WTC11 (cell line): ENCODE data around the gene ITGB3. TPM values are rescaled to one million over a fixed set of nuclear protein-coding genes. Genes with fewer than 3 reads are reported as not detected.

Source experiments
- ATAC-seq: fragments of 200-7000 bp; cut with Tn5 transposase; 2 replicates; pipeline ENCODE4 v1.10.0; 2021; ENCODE audit warnings: mild to moderate bottlenecking, moderate library complexity
- CTCF ChIA-PET: fragments of 300-600 bp; sonication (Branson Sonifier 250); formaldehyde crosslinking; loops from one replicate; lab custom pipeline; 2021; ENCODE audit warnings: antibody characterized with exemption; lab: Charles Lee
- POLR2A ChIA-PET: fragments of 350-600 bp; sonication (Branson Sonifier 250); formaldehyde crosslinking; loops from one replicate; lab custom pipeline; 2021; ENCODE audit warnings: antibody characterized with exemption; lab: Charles Lee
- DNase-seq: peaks from one replicate; pipeline ENCODE4 v3.0.0; 2021; ENCODE audit warnings: low spot score
- H3K27ac Mint-ChIP-seq: 2 replicates; pipeline ENCODE4 v1.8.0; 2021; ENCODE audit warnings: mixed read lengths
- H3K27me3 Mint-ChIP-seq: 2 replicates; pipeline ENCODE4 v1.8.0; 2021; ENCODE audit warnings: low read depth, mild to moderate bottlenecking, moderate library complexity, mixed read lengths
- H3K36me3 Mint-ChIP-seq: 2 replicates; pipeline ENCODE4 v1.8.0; 2021; ENCODE audit warnings: mixed read lengths
- H3K4me1 Mint-ChIP-seq: 2 replicates; pipeline ENCODE4 v1.8.0; 2022; ENCODE audit warnings: mixed read lengths
- H3K4me3 Mint-ChIP-seq: 2 replicates; pipeline ENCODE4 v1.8.0; 2021; ENCODE audit warnings: mild to moderate bottlenecking, moderate library complexity, mixed read lengths
- H3K9me3 Mint-ChIP-seq: 2 replicates; pipeline ENCODE4 v1.8.0; 2021; ENCODE audit warnings: mixed read lengths
- FOXJ3 ChIP-seq: sonication (generic); formaldehyde crosslinking; IDR thresholded peaks from 2 replicates; pipeline ENCODE4 v1.9.0; 2021; ENCODE audit warnings: missing genetic modification reagents, mild to moderate bottlenecking, borderline replicate concordance
- GABPB1 ChIP-seq: sonication (generic); formaldehyde crosslinking; IDR thresholded peaks from 2 replicates; pipeline ENCODE4 v1.8.1; 2023; ENCODE audit warnings: mild to moderate bottlenecking, missing genetic modification reagents
- JAZF1 ChIP-seq: fragments of 250-450 bp; sonication (Bioruptor Pico); IDR thresholded peaks from 2 replicates; pipeline ENCODE4 v1.9.0; 2021; ENCODE audit warnings: moderate library complexity, mild to moderate bottlenecking, inconsistent platforms
- JUN ChIP-seq: sonication (generic); formaldehyde crosslinking; IDR thresholded peaks from 2 replicates; pipeline ENCODE4 v1.8.0; 2023; ENCODE audit warnings: mild to moderate bottlenecking, missing genetic modification reagents
- MXD4 ChIP-seq: fragments of 250-450 bp; sonication (Bioruptor Pico); IDR thresholded peaks from 2 replicates; pipeline ENCODE4 v1.8.0; 2021; ENCODE audit warnings: mild to moderate bottlenecking, moderate library complexity, borderline replicate concordance
- NR1H2 ChIP-seq: sonication (generic); formaldehyde crosslinking; IDR thresholded peaks from 2 replicates; pipeline ENCODE4 v1.9.0; 2021; ENCODE audit warnings: mild to moderate bottlenecking, moderate library complexity, missing genetic modification reagents
- NR3C1 ChIP-seq: sonication (generic); formaldehyde crosslinking; conservative IDR thresholded peaks from 2 replicates; pipeline ENCODE4 v1.8.1; 2023; ENCODE audit warnings: low read depth, mild to moderate bottlenecking, missing genetic modification reagents
- RELA ChIP-seq: sonication (generic); formaldehyde crosslinking; IDR thresholded peaks from 2 replicates; pipeline ENCODE4 v1.8.1; 2022; ENCODE audit warnings: missing genetic modification reagents, mild to moderate bottlenecking, borderline replicate concordance
- RORB ChIP-seq: fragments of 250-450 bp; sonication (Bioruptor Pico); IDR thresholded peaks from 2 replicates; pipeline ENCODE4 v1.9.0; 2021; ENCODE audit warnings: mild to moderate bottlenecking
- SMAD3 ChIP-seq: sonication (generic); formaldehyde crosslinking; IDR thresholded peaks from 2 replicates; pipeline ENCODE4 v1.8.0; 2022; ENCODE audit warnings: missing genetic modification reagents, mild to moderate bottlenecking, borderline replicate concordance
- TEAD1 ChIP-seq: sonication (generic); formaldehyde crosslinking; IDR thresholded peaks from 2 replicates; pipeline ENCODE4 v1.8.0; 2022; ENCODE audit warnings: mild to moderate bottlenecking, missing genetic modification reagents
- TP53 ChIP-seq: sonication (generic); formaldehyde crosslinking; IDR thresholded peaks from 2 replicates; pipeline ENCODE4 v1.8.1; 2023; ENCODE audit warnings: mild to moderate bottlenecking, missing genetic modification reagents
- ZNF219 ChIP-seq: sonication (generic); formaldehyde crosslinking; IDR thresholded peaks from 2 replicates; pipeline ENCODE4 v1.8.0; 2023; ENCODE audit warnings: missing genetic modification reagents, mild to moderate bottlenecking, borderline replicate concordance
- ZNF263 ChIP-seq: sonication (generic); formaldehyde crosslinking; IDR thresholded peaks from 2 replicates; pipeline ENCODE4 v1.8.1; 2022; ENCODE audit warnings: low read depth, mild to moderate bottlenecking, moderate library complexity, missing genetic modification reagents
- ZNF416 ChIP-seq: fragments of 250-450 bp; sonication (Bioruptor Pico); IDR thresholded peaks from 2 replicates; pipeline ENCODE4 v1.9.0; 2021; ENCODE audit warnings: mild to moderate bottlenecking, inconsistent platforms
- total RNA-seq: library from RNA; stranded (reverse); gene quantifications from 3 replicates; pipeline ENCODE4 v1.2.3, GENCODE V29; 2021
- TF ChIP-seq, protein P1 (sequence below): fragments of 250-450 bp; sonication (Bioruptor Pico); IDR thresholded peaks from 2 replicates; pipeline ENCODE4 v1.9.0; 2021; ENCODE audit warnings: mild to moderate bottlenecking, borderline replicate concordance
- TF ChIP-seq, protein P2 (sequence below): sonication (generic); formaldehyde crosslinking; IDR thresholded peaks from 2 replicates; pipeline ENCODE4 v1.8.1; 2022; ENCODE audit warnings: low read depth, mild to moderate bottlenecking, moderate library complexity, missing genetic modification reagents, borderline replicate concordance
- TF ChIP-seq, protein P3 (sequence below): sonication (generic); formaldehyde crosslinking; IDR thresholded peaks from 2 replicates; pipeline ENCODE4 v1.8.1; 2022; ENCODE audit warnings: missing genetic modification reagents, borderline replicate concordance
- TF ChIP-seq, protein P4 (sequence below): fragments of 200-600 bp; IDR thresholded peaks from 2 replicates; pipeline ENCODE4 v1.8.0; 2022; ENCODE audit warnings: antibody characterized with exemption
- TF ChIP-seq, protein P5 (sequence below): sonication (generic); formaldehyde crosslinking; IDR thresholded peaks from 2 replicates; pipeline ENCODE4 v1.8.0; 2022; ENCODE audit warnings: mild to moderate bottlenecking, missing genetic modification reagents
- TF ChIP-seq, protein P6 (sequence below): fragments of 250-450 bp; sonication (Bioruptor Pico); IDR thresholded peaks from 2 replicates; pipeline ENCODE4 v1.8.0; 2021; ENCODE audit warnings: mild to moderate bottlenecking

The ITGB3 gene
- total RNA-seq, 1 experiment from 2014 or later, result 0.04 TPM

DNA sequence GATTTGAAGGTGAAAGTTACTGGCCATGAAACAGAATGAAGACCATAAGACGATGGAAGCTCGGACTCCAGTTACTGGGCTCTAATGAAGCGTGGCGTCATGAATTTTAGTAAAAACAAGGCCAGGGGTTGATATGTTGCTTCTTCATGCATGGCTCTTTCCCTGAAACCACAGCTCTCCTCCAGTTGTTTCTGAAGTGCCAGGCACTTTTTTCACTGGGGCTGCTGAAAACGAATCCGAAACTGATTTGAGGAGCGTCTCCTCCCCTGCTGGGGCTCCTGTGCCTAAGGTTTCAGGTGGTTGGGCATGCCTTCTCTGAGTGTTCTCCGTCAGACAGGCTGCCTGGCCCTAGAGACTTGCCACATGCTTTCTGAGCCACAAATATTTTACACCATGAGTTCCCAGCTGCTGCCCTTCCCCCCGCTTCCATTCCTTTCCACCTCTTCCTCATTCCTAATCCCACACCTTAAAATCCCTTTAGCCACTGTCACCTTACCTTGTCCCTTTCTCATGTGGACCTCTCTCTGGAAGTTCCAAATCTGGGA lies 48.1 kb upstream of the ITGB3 start:
- H3K36me3 Mint-ChIP-seq, result no peaks in the 10 kb centered on the region
- H3K9me3 Mint-ChIP-seq, result no peaks in the 10 kb centered on the region
- no peak overlapping the region for H3K4me3 Mint-ChIP-seq
- H3K4me1 Mint-ChIP-seq, result peaks cover 21% of the 10 kb centered on the region
- ATAC-seq (peak; percentile 50; the same call in 1 of the 2 replicates), DNase-seq (peak; percentile 26)
- TF ChIP-seq, protein P1, sequence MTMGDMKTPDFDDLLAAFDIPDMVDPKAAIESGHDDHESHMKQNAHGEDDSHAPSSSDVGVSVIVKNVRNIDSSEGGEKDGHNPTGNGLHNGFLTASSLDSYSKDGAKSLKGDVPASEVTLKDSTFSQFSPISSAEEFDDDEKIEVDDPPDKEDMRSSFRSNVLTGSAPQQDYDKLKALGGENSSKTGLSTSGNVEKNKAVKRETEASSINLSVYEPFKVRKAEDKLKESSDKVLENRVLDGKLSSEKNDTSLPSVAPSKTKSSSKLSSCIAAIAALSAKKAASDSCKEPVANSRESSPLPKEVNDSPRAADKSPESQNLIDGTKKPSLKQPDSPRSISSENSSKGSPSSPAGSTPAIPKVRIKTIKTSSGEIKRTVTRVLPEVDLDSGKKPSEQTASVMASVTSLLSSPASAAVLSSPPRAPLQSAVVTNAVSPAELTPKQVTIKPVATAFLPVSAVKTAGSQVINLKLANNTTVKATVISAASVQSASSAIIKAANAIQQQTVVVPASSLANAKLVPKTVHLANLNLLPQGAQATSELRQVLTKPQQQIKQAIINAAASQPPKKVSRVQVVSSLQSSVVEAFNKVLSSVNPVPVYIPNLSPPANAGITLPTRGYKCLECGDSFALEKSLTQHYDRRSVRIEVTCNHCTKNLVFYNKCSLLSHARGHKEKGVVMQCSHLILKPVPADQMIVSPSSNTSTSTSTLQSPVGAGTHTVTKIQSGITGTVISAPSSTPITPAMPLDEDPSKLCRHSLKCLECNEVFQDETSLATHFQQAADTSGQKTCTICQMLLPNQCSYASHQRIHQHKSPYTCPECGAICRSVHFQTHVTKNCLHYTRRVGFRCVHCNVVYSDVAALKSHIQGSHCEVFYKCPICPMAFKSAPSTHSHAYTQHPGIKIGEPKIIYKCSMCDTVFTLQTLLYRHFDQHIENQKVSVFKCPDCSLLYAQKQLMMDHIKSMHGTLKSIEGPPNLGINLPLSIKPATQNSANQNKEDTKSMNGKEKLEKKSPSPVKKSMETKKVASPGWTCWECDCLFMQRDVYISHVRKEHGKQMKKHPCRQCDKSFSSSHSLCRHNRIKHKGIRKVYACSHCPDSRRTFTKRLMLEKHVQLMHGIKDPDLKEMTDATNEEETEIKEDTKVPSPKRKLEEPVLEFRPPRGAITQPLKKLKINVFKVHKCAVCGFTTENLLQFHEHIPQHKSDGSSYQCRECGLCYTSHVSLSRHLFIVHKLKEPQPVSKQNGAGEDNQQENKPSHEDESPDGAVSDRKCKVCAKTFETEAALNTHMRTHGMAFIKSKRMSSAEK (CRISPR knock-in tag), result no peak
- TF ChIP-seq JUN (CRISPR knock-in tag), result no peak
- no peak for TF ChIP-seq RORB (CRISPR knock-in tag)
- TF ChIP-seq, protein P2, sequence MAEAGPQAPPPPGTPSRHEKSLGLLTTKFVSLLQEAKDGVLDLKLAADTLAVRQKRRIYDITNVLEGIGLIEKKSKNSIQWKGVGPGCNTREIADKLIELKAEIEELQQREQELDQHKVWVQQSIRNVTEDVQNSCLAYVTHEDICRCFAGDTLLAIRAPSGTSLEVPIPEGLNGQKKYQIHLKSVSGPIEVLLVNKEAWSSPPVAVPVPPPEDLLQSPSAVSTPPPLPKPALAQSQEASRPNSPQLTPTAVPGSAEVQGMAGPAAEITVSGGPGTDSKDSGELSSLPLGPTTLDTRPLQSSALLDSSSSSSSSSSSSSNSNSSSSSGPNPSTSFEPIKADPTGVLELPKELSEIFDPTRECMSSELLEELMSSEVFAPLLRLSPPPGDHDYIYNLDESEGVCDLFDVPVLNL (CRISPR knock-in tag), result no peak
- no peak for TF ChIP-seq NR3C1 (CRISPR knock-in tag)
- TF ChIP-seq, protein P3, sequence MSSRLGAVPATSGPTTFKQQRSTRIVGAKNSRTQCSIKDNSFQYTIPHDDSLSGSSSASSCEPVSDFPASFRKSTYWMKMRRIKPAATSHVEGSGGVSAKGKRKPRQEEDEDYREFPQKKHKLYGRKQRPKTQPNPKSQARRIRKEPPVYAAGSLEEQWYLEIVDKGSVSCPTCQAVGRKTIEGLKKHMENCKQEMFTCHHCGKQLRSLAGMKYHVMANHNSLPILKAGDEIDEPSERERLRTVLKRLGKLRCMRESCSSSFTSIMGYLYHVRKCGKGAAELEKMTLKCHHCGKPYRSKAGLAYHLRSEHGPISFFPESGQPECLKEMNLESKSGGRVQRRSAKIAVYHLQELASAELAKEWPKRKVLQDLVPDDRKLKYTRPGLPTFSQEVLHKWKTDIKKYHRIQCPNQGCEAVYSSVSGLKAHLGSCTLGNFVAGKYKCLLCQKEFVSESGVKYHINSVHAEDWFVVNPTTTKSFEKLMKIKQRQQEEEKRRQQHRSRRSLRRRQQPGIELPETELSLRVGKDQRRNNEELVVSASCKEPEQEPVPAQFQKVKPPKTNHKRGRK, result no peak
- TF ChIP-seq, protein P4, sequence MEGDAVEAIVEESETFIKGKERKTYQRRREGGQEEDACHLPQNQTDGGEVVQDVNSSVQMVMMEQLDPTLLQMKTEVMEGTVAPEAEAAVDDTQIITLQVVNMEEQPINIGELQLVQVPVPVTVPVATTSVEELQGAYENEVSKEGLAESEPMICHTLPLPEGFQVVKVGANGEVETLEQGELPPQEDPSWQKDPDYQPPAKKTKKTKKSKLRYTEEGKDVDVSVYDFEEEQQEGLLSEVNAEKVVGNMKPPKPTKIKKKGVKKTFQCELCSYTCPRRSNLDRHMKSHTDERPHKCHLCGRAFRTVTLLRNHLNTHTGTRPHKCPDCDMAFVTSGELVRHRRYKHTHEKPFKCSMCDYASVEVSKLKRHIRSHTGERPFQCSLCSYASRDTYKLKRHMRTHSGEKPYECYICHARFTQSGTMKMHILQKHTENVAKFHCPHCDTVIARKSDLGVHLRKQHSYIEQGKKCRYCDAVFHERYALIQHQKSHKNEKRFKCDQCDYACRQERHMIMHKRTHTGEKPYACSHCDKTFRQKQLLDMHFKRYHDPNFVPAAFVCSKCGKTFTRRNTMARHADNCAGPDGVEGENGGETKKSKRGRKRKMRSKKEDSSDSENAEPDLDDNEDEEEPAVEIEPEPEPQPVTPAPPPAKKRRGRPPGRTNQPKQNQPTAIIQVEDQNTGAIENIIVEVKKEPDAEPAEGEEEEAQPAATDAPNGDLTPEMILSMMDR, result no peak
- TF ChIP-seq RELA (CRISPR knock-in tag), result no peak
- TF ChIP-seq ZNF219, result no peak
- no peak for TF ChIP-seq ZNF263
- POLR2A ChIA-PET, result no interaction called here
- peaks cover 8% of the 10 kb centered on the region; the same call in 1 of the 2 replicates for H3K27me3 Mint-ChIP-seq
- CTCF ChIA-PET, result no interaction called here
- 0 out of 2 replicates have a peak overlapping the region, but pooled peaks have one; percentile 9 for H3K27ac Mint-ChIP-seq

DNA sequence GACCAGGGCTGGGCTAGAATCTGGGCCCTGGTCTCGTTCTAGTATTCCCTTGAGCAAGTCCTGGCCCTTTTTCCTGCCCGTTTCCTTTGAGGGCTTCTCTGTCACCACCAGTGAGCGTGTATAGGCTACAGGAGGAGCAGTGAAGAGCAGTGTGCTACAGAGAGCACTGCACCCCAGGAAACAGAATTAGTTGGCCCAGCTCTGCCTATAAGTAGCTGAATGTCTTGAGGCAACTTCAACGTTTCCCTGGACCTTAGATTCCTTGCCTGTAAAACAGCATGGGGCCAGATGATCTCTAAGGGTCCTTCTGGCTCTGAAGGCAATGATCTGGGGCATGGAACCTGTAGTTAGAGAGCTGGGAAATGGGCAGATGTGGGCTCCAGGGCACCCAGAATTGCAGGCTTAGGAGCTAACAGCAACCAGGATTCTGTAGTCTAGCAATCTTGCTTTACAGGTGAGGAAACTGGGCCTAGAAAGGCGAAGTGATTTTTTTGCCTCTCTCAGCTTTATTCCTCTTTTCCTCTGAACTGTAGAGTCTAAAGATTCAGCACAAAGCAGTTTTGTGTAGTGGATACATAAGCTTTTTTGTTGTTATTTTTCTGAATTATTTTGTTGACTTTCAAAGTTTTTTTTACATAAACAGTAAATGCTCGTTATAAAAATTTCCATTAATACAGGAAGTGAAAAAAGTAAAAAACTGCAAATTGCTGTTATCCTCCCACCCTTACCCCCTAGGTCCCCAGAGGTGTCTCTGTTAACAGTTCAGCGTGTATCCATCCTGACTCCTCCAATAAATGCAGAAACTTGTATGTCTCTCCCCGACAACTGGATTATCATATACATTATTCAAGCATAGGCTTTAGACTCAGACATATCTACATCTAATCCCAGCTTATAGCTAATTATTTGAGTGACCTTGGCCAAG lies 46.2 kb upstream of the ITGB3 start:
- peaks cover 21% of the 10 kb centered on the region for H3K4me1 Mint-ChIP-seq
- peaks cover 10% of the 10 kb centered on the region; the same call in 1 of the 2 replicates for H3K27me3 Mint-ChIP-seq
- no peak for DNase-seq
- TF ChIP-seq TEAD1 (no peak), MXD4 (CRISPR knock-in tag) (no peak), NR3C1 (CRISPR knock-in tag) (no peak), FOXJ3 (no peak), GABPB1 (CRISPR knock-in tag) (no peak), NR1H2 (CRISPR knock-in tag) (no peak), TP53 (CRISPR knock-in tag) (no peak), SMAD3 (no peak), ZNF416 (CRISPR knock-in tag) (no peak), JAZF1 (CRISPR knock-in tag) (no peak)
- TF ChIP-seq, protein P5, sequence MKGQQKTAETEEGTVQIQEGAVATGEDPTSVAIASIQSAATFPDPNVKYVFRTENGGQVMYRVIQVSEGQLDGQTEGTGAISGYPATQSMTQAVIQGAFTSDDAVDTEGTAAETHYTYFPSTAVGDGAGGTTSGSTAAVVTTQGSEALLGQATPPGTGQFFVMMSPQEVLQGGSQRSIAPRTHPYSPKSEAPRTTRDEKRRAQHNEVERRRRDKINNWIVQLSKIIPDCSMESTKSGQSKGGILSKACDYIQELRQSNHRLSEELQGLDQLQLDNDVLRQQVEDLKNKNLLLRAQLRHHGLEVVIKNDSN (CRISPR knock-in tag), result no peak
- TF ChIP-seq, protein P2 (CRISPR knock-in tag), result no peak
- TF ChIP-seq, protein P6, sequence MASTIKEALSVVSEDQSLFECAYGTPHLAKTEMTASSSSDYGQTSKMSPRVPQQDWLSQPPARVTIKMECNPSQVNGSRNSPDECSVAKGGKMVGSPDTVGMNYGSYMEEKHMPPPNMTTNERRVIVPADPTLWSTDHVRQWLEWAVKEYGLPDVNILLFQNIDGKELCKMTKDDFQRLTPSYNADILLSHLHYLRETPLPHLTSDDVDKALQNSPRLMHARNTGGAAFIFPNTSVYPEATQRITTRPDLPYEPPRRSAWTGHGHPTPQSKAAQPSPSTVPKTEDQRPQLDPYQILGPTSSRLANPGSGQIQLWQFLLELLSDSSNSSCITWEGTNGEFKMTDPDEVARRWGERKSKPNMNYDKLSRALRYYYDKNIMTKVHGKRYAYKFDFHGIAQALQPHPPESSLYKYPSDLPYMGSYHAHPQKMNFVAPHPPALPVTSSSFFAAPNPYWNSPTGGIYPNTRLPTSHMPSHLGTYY (CRISPR knock-in tag), result no peak
- TF ChIP-seq, all 79 proteins: peak for 0
- ChIA-PET CTCF (interaction anchor here (1.6 kb wide), 1 partner anchor 23 kb away, joined by 3 read pairs; no protein-coding TSS in a partner anchor), POLR2A (no interaction called here)
- no peak for ATAC-seq
- Mint-ChIP-seq H3K4me3 (no peak overlapping the region), H3K27ac (no peak overlapping the region), H3K9me3 (no peaks in the 10 kb centered on the region), H3K36me3 (no peaks in the 10 kb centered on the region)
